ENCODE data around the gene LRP1B. TPM values are rescaled to one million over a fixed set of nuclear protein-coding genes. Genes with fewer than 3 reads are reported as not detected.
"Not testable (repeated sequence)": the region's sequence is repeated elsewhere in the genome, so short reads cannot be mapped to it uniquely, and the experiment has no call there.

The LRP1B gene
- total and polyA plus RNA-seq, 7 experiments from 2014 or later = 0.10 TPM; not detected in 6

- Mint-ChIP-seq H3K27ac (no peak overlapping the region), H3K36me3 (no peaks in the 10 kb centered on the region), H3K27me3 (no peaks in the 10 kb centered on the region), H3K9me3 (peaks cover 0 to 11% (median 0%) of the 10 kb centered on the region in 11 donors), H3K4me3 (no peak overlapping the region), H3K4me1 (no peaks in the 10 kb centered on the region)
- DNase-seq (no peak), ATAC-seq (no peak)
- POLR2A ChIA-PET = no interaction called here
- H3K27me3 ChIP-seq (ENCODE audit: control insufficient read depth in 2 of 2, insufficient read depth in 2 of 2, low read length in 2 of 2) = no peaks in the 10 kb centered on the region
- no peak overlapping the region for H3K27ac ChIP-seq (ENCODE audit: low read depth, low read length)
- no peaks in the 10 kb centered on the region for H3K9me3 ChIP-seq (ENCODE audit: control insufficient read depth in 2 of 3, low read length in 3 of 3)
- no peaks in the 10 kb centered on the region for H3K36me3 ChIP-seq (ENCODE audit: control insufficient read depth in 2 of 3, insufficient read depth in 3 of 3, low read length in 3 of 3)
- intact Hi-C loops (cut with micrococcal nuclease) = no loop called here
- no peaks in the 10 kb centered on the region for H3K4me1 ChIP-seq (ENCODE audit: control insufficient read depth in 2 of 2, insufficient read depth in 2 of 2, low read length in 2 of 2)
- no peak overlapping the region for H3K4me3 ChIP-seq (ENCODE audit: low read length)
- CTCF ChIA-PET = no interaction called here
These were observed 282.6 kb downstream of the LRP1B start for GRCh38 chr2:141848191-141848590.

- intact Hi-C loops (cut with micrococcal nuclease) = no loop called here
- ChIA-PET CTCF (no interaction called here), POLR2A (no interaction called here)
- H3K9me3 ChIP-seq (ENCODE audit: control insufficient read depth in 2 of 3, low read length in 3 of 3) = no peaks in the 10 kb centered on the region
- H3K27ac ChIP-seq (ENCODE audit: low read depth, low read length) = no peak overlapping the region
- no peaks in the 10 kb centered on the region for H3K36me3 ChIP-seq (ENCODE audit: control insufficient read depth in 2 of 3, insufficient read depth in 3 of 3, low read length in 3 of 3)
- Mint-ChIP-seq H3K4me3 (no peak overlapping the region), H3K9me3 (peaks cover 0 to 9% (median 0%) of the 10 kb centered on the region in 11 donors), H3K27me3 (no peaks in the 10 kb centered on the region), H3K27ac (no peak overlapping the region), H3K4me1 (no peaks in the 10 kb centered on the region), H3K36me3 (no peaks in the 10 kb centered on the region)
- DNase-seq = no peak
- no peak overlapping the region for H3K4me3 ChIP-seq (ENCODE audit: low read length)
- H3K4me1 ChIP-seq (ENCODE audit: control insufficient read depth in 2 of 2, insufficient read depth in 2 of 2, low read length in 2 of 2) = no peaks in the 10 kb centered on the region
- no peak for ATAC-seq
- no peaks in the 10 kb centered on the region for H3K27me3 ChIP-seq (ENCODE audit: control insufficient read depth in 2 of 2, insufficient read depth in 2 of 2, low read length in 2 of 2)
These were observed 286.6 kb downstream of the LRP1B start for GRCh38 chr2:141844231-141844630.

DNA sequence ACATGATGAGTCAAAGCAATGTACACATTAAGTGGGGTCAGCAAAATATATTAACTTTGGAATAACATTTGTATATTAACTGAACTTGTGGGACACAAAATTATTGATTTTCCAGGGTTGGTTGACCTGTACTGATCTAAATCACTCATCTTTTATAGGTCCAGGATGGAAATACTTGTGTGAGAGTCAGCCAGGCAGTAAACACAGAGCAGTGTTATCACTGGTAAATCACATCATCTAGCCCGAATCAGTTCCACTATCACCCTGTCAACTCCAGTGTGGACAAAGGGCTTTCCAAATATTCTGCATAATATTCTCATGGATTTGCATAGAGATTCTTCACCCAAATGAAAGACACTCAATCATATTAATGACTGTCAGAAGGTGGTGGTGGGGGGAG lies 295.7 kb downstream of the LRP1B start:
- intact Hi-C loops (cut with micrococcal nuclease) = no loop called here
- DNase-seq (no peak), ATAC-seq (no peak)
- Mint-ChIP-seq H3K27ac (no peak overlapping the region), H3K27me3 (no peaks in the 10 kb centered on the region), H3K4me3 (no peak overlapping the region), H3K36me3 (peaks cover 0 to 10% (median 0%) of the 10 kb centered on the region in 5 donors), H3K9me3 (peaks cover 0 to 23% (median 0%) of the 10 kb centered on the region in 11 donors), H3K4me1 (no peaks in the 10 kb centered on the region)
- ChIA-PET POLR2A (no interaction called here), CTCF (no interaction called here)
- no peaks in the 10 kb centered on the region for H3K36me3 ChIP-seq (ENCODE audit: control insufficient read depth in 2 of 3, insufficient read depth in 3 of 3, low read length in 3 of 3)
- H3K4me3 ChIP-seq (ENCODE audit: low read length) = no peak overlapping the region
- H3K27me3 ChIP-seq (ENCODE audit: control insufficient read depth in 2 of 2, insufficient read depth in 2 of 2, low read length in 2 of 2) = no peaks in the 10 kb centered on the region
- no peaks in the 10 kb centered on the region for H3K4me1 ChIP-seq (ENCODE audit: control insufficient read depth in 2 of 2, insufficient read depth in 2 of 2, low read length in 2 of 2)
- H3K9me3 ChIP-seq (ENCODE audit: control insufficient read depth in 2 of 3, low read length in 3 of 3) = no peaks in the 10 kb centered on the region
- no peak overlapping the region for H3K27ac ChIP-seq (ENCODE audit: low read depth, low read length)

GRCh38 chr2:141828761-141829160 lies 302.1 kb downstream of the LRP1B start:
- Histone ChIP-seq H3K27me3 (ENCODE audit: control insufficient read depth in 2 of 2, insufficient read depth in 2 of 2, low read length in 2 of 2) (no peaks in the 10 kb centered on the region), H3K36me3 (ENCODE audit: control insufficient read depth in 2 of 3, insufficient read depth in 3 of 3, low read length in 3 of 3) (no peaks in the 10 kb centered on the region), H3K27ac (ENCODE audit: low read depth, low read length) (no peak overlapping the region), H3K4me3 (ENCODE audit: low read length) (no peak overlapping the region), H3K4me1 (ENCODE audit: control insufficient read depth in 2 of 2, insufficient read depth in 2 of 2, low read length in 2 of 2) (no peaks in the 10 kb centered on the region), H3K9me3 (ENCODE audit: control insufficient read depth in 2 of 3, low read length in 3 of 3) (no peaks in the 10 kb centered on the region)
- peaks cover 0 to 11% (median 2%) of the 10 kb centered on the region in 11 donors for H3K9me3 Mint-ChIP-seq
- DNase-seq (no peak), ATAC-seq (no peak)
- H3K4me1 Mint-ChIP-seq = no peaks in the 10 kb centered on the region
- no peaks in the 10 kb centered on the region for H3K27me3 Mint-ChIP-seq
- peaks cover 0 to 3% (median 0%) of the 10 kb centered on the region in 5 donors for H3K36me3 Mint-ChIP-seq
- CTCF ChIA-PET = interaction anchor here (0.6 kb wide), 1 partner anchor 511 kb away, joined by 3 read pairs; no protein-coding TSS in a partner anchor
- intact Hi-C loops (cut with micrococcal nuclease) = no loop called here
- POLR2A ChIA-PET = no interaction called here
- no peak overlapping the region for H3K27ac Mint-ChIP-seq
- H3K4me3 Mint-ChIP-seq = no peak overlapping the region

DNA sequence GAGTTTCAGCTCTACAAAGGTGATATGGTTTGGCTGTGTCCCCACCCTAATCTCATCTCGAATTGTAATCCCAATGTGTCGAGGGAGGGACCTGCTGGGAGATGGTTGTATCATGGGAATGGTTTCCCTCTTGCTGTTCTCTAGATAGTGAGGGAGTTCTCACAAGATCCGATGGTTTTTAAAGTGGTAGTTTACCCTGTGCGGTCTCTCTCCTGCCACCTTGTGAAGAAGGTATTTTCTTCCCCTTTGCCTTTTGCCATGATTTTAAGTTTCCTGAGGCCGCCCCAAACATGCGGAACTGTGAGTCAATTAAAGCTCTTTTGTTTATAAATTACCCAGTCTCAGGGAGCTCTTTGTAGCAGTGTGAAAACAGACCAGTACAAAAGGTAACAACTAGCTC lies 306.0 kb downstream of the LRP1B start:
- Histone ChIP-seq H3K4me3 (ENCODE audit: low read length) (no peak overlapping the region), H3K36me3 (ENCODE audit: control insufficient read depth in 2 of 3, insufficient read depth in 3 of 3, low read length in 3 of 3) (no peaks in the 10 kb centered on the region), H3K27me3 (ENCODE audit: control insufficient read depth in 2 of 2, insufficient read depth in 2 of 2, low read length in 2 of 2) (no peaks in the 10 kb centered on the region), H3K9me3 (ENCODE audit: control insufficient read depth in 2 of 3, low read length in 3 of 3) (peaks cover 0 to 7% (median 0%) of the 10 kb centered on the region in 3 experiments), H3K27ac (ENCODE audit: low read depth, low read length) (no peak overlapping the region), H3K4me1 (ENCODE audit: control insufficient read depth in 2 of 2, insufficient read depth in 2 of 2, low read length in 2 of 2) (no peaks in the 10 kb centered on the region)
- Mint-ChIP-seq H3K36me3 (no peaks in the 10 kb centered on the region), H3K27ac (no peak overlapping the region), H3K4me1 (no peaks in the 10 kb centered on the region), H3K4me3 (no peak overlapping the region), H3K27me3 (no peaks in the 10 kb centered on the region), H3K9me3 (peaks cover 0 to 10% (median 1%) of the 10 kb centered on the region in 11 donors)
- ChIA-PET POLR2A (no interaction called here), CTCF (no interaction called here)
- DNase-seq (no peak), ATAC-seq (no peak)
- intact Hi-C loops (cut with micrococcal nuclease) = no loop called here

GRCh38 chr2:141820893-141821292 lies 309.9 kb downstream of the LRP1B start:
- intact Hi-C loops (cut with micrococcal nuclease) = no loop called here

GRCh38 chr2:141815320-141815719 lies 315.5 kb downstream of the LRP1B start:
- DNase-seq; H3K4me1 ChIP-seq (ENCODE audit: control insufficient read depth in 2 of 2, insufficient read depth in 2 of 2, low read length in 2 of 2); H3K36me3 ChIP-seq (ENCODE audit: control insufficient read depth in 2 of 3, insufficient read depth in 3 of 3, low read length in 3 of 3); H3K27ac Mint-ChIP-seq; intact Hi-C loops (cut with micrococcal nuclease); H3K27me3 Mint-ChIP-seq; H3K9me3 ChIP-seq (ENCODE audit: control insufficient read depth in 2 of 3, low read length in 3 of 3); H3K36me3 Mint-ChIP-seq; H3K27me3 ChIP-seq (ENCODE audit: control insufficient read depth in 2 of 2, insufficient read depth in 2 of 2, low read length in 2 of 2); ATAC-seq; H3K4me1 Mint-ChIP-seq; CTCF ChIA-PET; H3K4me3 ChIP-seq (ENCODE audit: low read length); H3K4me3 Mint-ChIP-seq; POLR2A ChIA-PET; H3K27ac ChIP-seq (ENCODE audit: low read depth, low read length): not testable (repeated sequence)
- peaks cover 7 to 45% (median 20%) of the 10 kb centered on the region in 11 donors for H3K9me3 Mint-ChIP-seq

More at GRCh38 chr2:141820893-141821292, 309.9 kb downstream of the LRP1B start:
- Mint-ChIP-seq H3K4me3 (no peak overlapping the region), H3K27ac (no peak overlapping the region), H3K36me3 (no peaks in the 10 kb centered on the region), H3K27me3 (no peaks in the 10 kb centered on the region), H3K9me3 (peaks cover 0 to 13% (median 5%) of the 10 kb centered on the region in 11 donors), H3K4me1 (no peaks in the 10 kb centered on the region)
- Histone ChIP-seq H3K4me1 (ENCODE audit: control insufficient read depth in 2 of 2, insufficient read depth in 2 of 2, low read length in 2 of 2) (no peaks in the 10 kb centered on the region), H3K9me3 (ENCODE audit: control insufficient read depth in 2 of 3, low read length in 3 of 3) (peaks cover 0 to 7% (median 0%) of the 10 kb centered on the region in 3 experiments), H3K36me3 (ENCODE audit: control insufficient read depth in 2 of 3, insufficient read depth in 3 of 3, low read length in 3 of 3) (no peaks in the 10 kb centered on the region), H3K27me3 (ENCODE audit: control insufficient read depth in 2 of 2, insufficient read depth in 2 of 2, low read length in 2 of 2) (no peaks in the 10 kb centered on the region), H3K27ac (ENCODE audit: low read depth, low read length) (no peak overlapping the region), H3K4me3 (ENCODE audit: low read length) (no peak overlapping the region)
- no peak for ATAC-seq
- POLR2A ChIA-PET = no interaction called here
- CTCF ChIA-PET = no interaction called here
- no peak for DNase-seq

All from naive thymus-derived CD4-positive, alpha-beta T cell (primary cell).